K562 (cell line): ENCODE data around the gene ING5. TPM values are rescaled to one million over a fixed set of nuclear protein-coding genes. Genes with fewer than 3 reads are reported as not detected.

Experiments used
- ATAC-seq: fragments of 200-7000 bp; cut with Tn5 transposase; 3 replicates; pipeline ENCODE4 v1.9.1; 2020; ENCODE audit warnings: moderate library complexity
- BruUV-seq: library from RNA; stranded (reverse); fragments of 400-500 nt; replicated peaks from 2 replicates; lab custom pipeline; 2021; lab: Mats Ljungman, UMichigan
- CTCF ChIA-PET: fragments of 300-600 bp; formaldehyde crosslinking; extraction: SDS; loops from one replicate; lab custom pipeline; 2021; ENCODE audit warnings: low intra/inter-chr PET ratio; lab: Yijun Ruan, JAX
- POLR2A ChIA-PET: fragments of 300-600, 350-650 bp; sonication (Branson Sonifier 250); formaldehyde crosslinking; extraction: SDS; loops from one replicate; lab custom pipeline; 2021; ENCODE audit warnings: antibody characterized with exemption, inconsistent platforms; lab: Yijun Ruan, JAX
- DNase-seq, 4 experiments: peaks; one replicate each; pipeline versions ENCODE4 v3.0.0 to v3.0.0-alpha.2; 2011 to 2018; ENCODE audit warnings: low spot score in 3 of 4, mixed read lengths in 3 of 4; ENCODE audit errors: extremely low read depth in 1 of 4
- FAIRE-seq: peaks from 2 replicates; lab custom pipeline; 2011; peaks lifted over from hg19 to GRCh38; lab: Jason Lieb, UNC
- H2AFZ ChIP-seq: 2 replicates; pipeline ENCODE4 v1.6.0; 2011; ENCODE audit warnings: low read depth, low read length, control low read depth, inconsistent platforms
- H3K27ac ChIP-seq: fragments of 200-600 bp; 3 replicates; pipeline ENCODE4 v1.8.0; 2011; ENCODE audit warnings: low read depth, mild to moderate bottlenecking, control low read depth, inconsistent platforms, low read length, moderate library complexity, mixed read lengths; ENCODE audit errors: extremely low read depth
- H3K27me3 ChIP-seq, 2 experiments: fragments of 300-600 bp in 1 of 2; 2 replicates in 1 of 2; 3 replicates in 1 of 2; pipeline versions ENCODE4 v1.6.0 to v1.8.0; 2011; ENCODE audit warnings: inconsistent platforms in 2 of 2, low read length in 2 of 2, mild to moderate bottlenecking in 1 of 2, mixed read lengths in 1 of 2, moderate library complexity in 1 of 2; ENCODE audit not compliant: control insufficient read depth in 2 of 2, insufficient read depth in 2 of 2
- H3K36me3 ChIP-seq: fragments of 300-600 bp; 3 replicates; pipeline ENCODE4 v1.8.0; 2011; ENCODE audit warnings: mild to moderate bottlenecking, low read length, inconsistent platforms; ENCODE audit not compliant: control insufficient read depth, insufficient read depth
- H3K4me1 ChIP-seq, 2 experiments: fragments of 200-600 bp in 1 of 2; replicated peaks in 1 of 2; 2 replicates in 1 of 2; 3 replicates in 1 of 2; pipeline versions ENCODE4 v1.5.1 to v1.8.0; 2011; ENCODE audit warnings: inconsistent platforms in 2 of 2, low read length in 2 of 2, mild to moderate bottlenecking in 1 of 2, mixed read lengths in 1 of 2, moderate library complexity in 1 of 2; ENCODE audit not compliant: control insufficient read depth in 2 of 2, insufficient read depth in 2 of 2
- H3K4me2 ChIP-seq: 2 replicates; pipeline ENCODE4 v1.6.1; 2011; ENCODE audit warnings: low read length, control low read depth, inconsistent platforms, mixed read lengths; ENCODE audit not compliant: insufficient read depth
- H3K4me3 ChIP-seq: fragments of 200-600 bp; sonication (generic), shearing (Covaris generic); 2 replicates; pipeline ENCODE4 v1.5.1; 2016; ENCODE audit warnings: control low read depth, inconsistent platforms
- H3K79me2 ChIP-seq: fragments of 200-600 bp; 3 replicates; pipeline ENCODE4 v1.8.0; 2011; ENCODE audit warnings: low read length, inconsistent platforms; ENCODE audit not compliant: control insufficient read depth, insufficient read depth
- H3K9ac ChIP-seq, 2 experiments: 2 replicates each; pipeline versions ENCODE4 v1.6.0 to v1.6.1; 2011; ENCODE audit warnings: low read depth in 2 of 2, low read length in 2 of 2, control low read depth in 1 of 2, inconsistent platforms in 1 of 2, mild to moderate bottlenecking in 1 of 2, mixed read lengths in 1 of 2; ENCODE audit not compliant: insufficient read depth in 1 of 2
- H3K9me1 ChIP-seq: one replicate; pipeline ENCODE4 v1.6.0; 2011; ENCODE audit warnings: inconsistent platforms, mild to moderate bottlenecking, low read length, moderate library complexity; ENCODE audit not compliant: control insufficient read depth, insufficient read depth
- H3K9me3 ChIP-seq: replicated peaks from 2 replicates; pipeline ENCODE4 v1.5.1; 2011; ENCODE audit warnings: low read depth, low read length, inconsistent platforms; ENCODE audit not compliant: control insufficient read depth, insufficient read depth
- H4K20me1 ChIP-seq: replicated peaks from 2 replicates; pipeline ENCODE4 v1.6.1; 2011; ENCODE audit warnings: low read length, inconsistent platforms, mixed read lengths; ENCODE audit not compliant: control insufficient read depth, insufficient read depth
- CBFB ChIP-seq: sonication (generic); formaldehyde crosslinking; IDR thresholded peaks from 2 replicates; pipeline ENCODE4 v1.4.0; 2020; ENCODE audit warnings: mild to moderate bottlenecking, missing genetic modification reagents
- ELK1 ChIP-seq: sonication (generic); formaldehyde crosslinking; IDR thresholded peaks from 2 replicates; pipeline ENCODE4 v1.8.1; 2022; ENCODE audit warnings: missing genetic modification reagents
- GABPB2 ChIP-seq: fragments of 250-450 bp; sonication (Bioruptor Pico); conservative IDR thresholded peaks from 2 replicates; pipeline ENCODE4 v1.5.1; 2021; ENCODE audit warnings: mild to moderate bottlenecking
- HLTF ChIP-seq: fragments of 450-650 bp; IDR thresholded peaks from 2 replicates; pipeline ENCODE4 v1.6.1; 2016
- IRF9 ChIP-seq: fragments of 450-650 bp; IDR thresholded peaks from 2 replicates; pipeline ENCODE4 v1.6.1; 2016; ENCODE audit warnings: missing biosample characterization, missing genetic modification characterization
- MIER1 ChIP-seq: fragments of 450-650 bp; IDR thresholded peaks from 2 replicates; pipeline ENCODE4 v1.6.1; 2016; ENCODE audit warnings: antibody characterized with exemption, mild to moderate bottlenecking, low read depth
- MTA3 ChIP-seq: fragments of 450-650 bp; formaldehyde crosslinking; IDR thresholded peaks from 2 replicates; pipeline ENCODE4 v1.6.1; 2017; ENCODE audit warnings: mild to moderate bottlenecking, borderline replicate concordance
- NEUROD1 ChIP-seq: fragments of 150-350 bp; IDR thresholded peaks from 2 replicates; pipeline ENCODE4 v1.6.1; 2014; ENCODE audit warnings: borderline replicate concordance, low read length, low read depth; ENCODE audit not compliant: partially characterized antibody
- NFE2L1 ChIP-seq: fragments of 450-650 bp; IDR thresholded peaks from 2 replicates; pipeline ENCODE4 v1.6.1; 2016; ENCODE audit warnings: missing genetic modification characterization, low read depth, mild to moderate bottlenecking, missing compliant biosample characterization, moderate library complexity, borderline replicate concordance
- NR4A1 ChIP-seq, 2 experiments: fragments of 250-450 bp in 1 of 2; fragments of 450-650 bp in 1 of 2; sonication (Bioruptor Pico) in 1 of 2; IDR thresholded peaks; 2 replicates each; pipeline versions ENCODE4 v1.4.0 to v1.6.1; 2016 to 2020; ENCODE audit warnings: mild to moderate bottlenecking in 2 of 2, missing compliant biosample characterization in 1 of 2, missing genetic modification characterization in 1 of 2, moderate library complexity in 1 of 2
- RCOR1 ChIP-seq, 2 experiments: IDR thresholded peaks; 2 replicates each; pipeline ENCODE4 v1.6.1; 2012; ENCODE audit warnings: low read depth in 2 of 2, low read length in 2 of 2, borderline replicate concordance in 1 of 2, improper control_type of control experiment in 1 of 2
- RHOXF2B ChIP-seq: fragments of 250-450 bp; sonication (Bioruptor Pico); conservative IDR thresholded peaks from 2 replicates; pipeline ENCODE4 v1.5.1; 2021
- ZNF282 ChIP-seq: sonication (generic); formaldehyde crosslinking; IDR thresholded peaks from 2 replicates; pipeline ENCODE4 v1.8.1; 2023; ENCODE audit warnings: missing genetic modification reagents
- ZNF696 ChIP-seq: fragments of 250-450 bp; sonication (Bioruptor Pico); conservative IDR thresholded peaks from 2 replicates; pipeline ENCODE4 v1.4.0; 2020; ENCODE audit warnings: mild to moderate bottlenecking, moderate library complexity
- ZSCAN29 ChIP-seq: fragments of 450-650 bp; IDR thresholded peaks from 2 replicates; pipeline ENCODE4 v1.6.1; 2017
- WGBS: fragments of 100-300 bp; shearing (Covaris generic); methylation state at CpG from one replicate; pipeline ENCODE4 v1.1.6; 2016; ENCODE audit warnings: low coverage, mixed read lengths; ENCODE audit not compliant: insufficient coverage; ENCODE audit errors: missing lambda C conversion rate; 5-methylcytosine and 5-hydroxymethylcytosine counted together
- in situ Hi-C: fragments of 300-500 bp; cut with MboI; formaldehyde crosslinking; loops from 4 replicates; pipeline ENCODE4 v1.15.0; 2018; ENCODE audit warnings: inconsistent platforms, mixed read lengths
- intact Hi-C: fragments of 100-400 bp; cut with micrococcal nuclease; formaldehyde crosslinking; loops from 2 replicates; pipeline ENCODE4 v1.14.2; 2022
- polyA plus RNA-seq, 8 experiments: library from polyadenylated mRNA; depleted of rRNA in 4 of 8; stranded (reverse) in 5 of 8; unstranded in 3 of 8; fragments of >200 nt; fragmentation: Nextera tagmentation in 2 of 8; fragmentation: Illumina TruSeq in 1 of 8; extraction: Ambion mirVana in 2 of 8; extraction: Trizol in 1 of 8; gene quantifications; 2 replicates each; pipeline versions ENCODE4 v1.2.1 to v1.2.3, GENCODE V29; 2011 to 2014; ENCODE audit warnings: inconsistent platforms in 1 of 8, missing spikeins in 1 of 8
- total RNA-seq, 7 experiments: library from RNA; depleted of rRNA in 6 of 7; stranded (reverse); fragments of >200 nt in 6 of 7; fragmentation: Illumina TruSeq in 2 of 7; extraction: Trizol in 2 of 7; gene quantifications; 2 replicates each; pipeline versions ENCODE4 v1.2.1 to v1.2.3, GENCODE V29; 2011 to 2021; ENCODE audit warnings: low replicate concordance in 1 of 7

The ING5 gene
- total and polyA plus RNA-seq, 9 of the 15 experiments (the other 6 are each of a cell fraction or from before 2014, with no cell fraction given) = 10.4 to 53.3 (median 27.9) TPM

GRCh38 chr2:241658296-241658695 lies 43.5 kb upstream of the ING5 start:
- Histone ChIP-seq H3K9me1 (no peaks in the 10 kb centered on the region), H3K36me3 (peaks cover 48% of the 10 kb centered on the region; the same call in 2 of the 3 replicates), H3K27me3 (no peaks in the 10 kb centered on the region), H3K4me2 (no peak overlapping the region), H3K4me3 (no peak overlapping the region), H3K9ac (no peak overlapping the region), H3K79me2 (no peaks in the 10 kb centered on the region), H3K4me1 (peaks cover 0 to 3% of the 10 kb centered on the region in 2 experiments; a peak in 1 of 5 replicates), H3K27ac (no peak overlapping the region), H2AFZ (no peak overlapping the region), H4K20me1 (no peaks in the 10 kb centered on the region), H3K9me3 (no peaks in the 10 kb centered on the region)
- 91% methylated on average over 5 of the region's 5 CpGs for WGBS
- in situ Hi-C loops = no loop called here
- no peak for TF ChIP-seq NR4A1 (CRISPR knock-in tag; IDR thresholded peaks at IDR 0.05)
- TF ChIP-seq NR4A1 (tag; IDR thresholded peaks at IDR 0.05) = no peak
- TF ChIP-seq IRF9 (tag) = no peak
- no peak for TF ChIP-seq ZNF696 (CRISPR knock-in tag)
- TF ChIP-seq RHOXF2B (CRISPR knock-in tag) = no peak
- TF ChIP-seq ZNF282 (CRISPR knock-in tag) = no peak
- no peak for TF ChIP-seq CBFB (CRISPR knock-in tag)
- no peak for TF ChIP-seq RCOR1 (IDR thresholded peaks at IDR 0.05; ENCODE audit: borderline replicate concordance in 1 of 2, low read depth in 2 of 2, low read length in 2 of 2)
- TF ChIP-seq GABPB2 (CRISPR knock-in tag) = no peak
- TF ChIP-seq MIER1 = no peak
- TF ChIP-seq NFE2L1 (tag) = no peak
- no peak for TF ChIP-seq NEUROD1
- TF ChIP-seq HLTF = no peak
- TF ChIP-seq ZSCAN29 = no peak
- TF ChIP-seq MTA3 = no peak
- TF ChIP-seq ELK1 = no peak
- FAIRE-seq = no peak
- BruUV-seq = no TSS peak
- ChIA-PET POLR2A (interaction anchor here (0.6 to 1.4 kb wide), 3 partner anchors 11 to 76 kb away, joined by 3 to 7 read pairs (median 3); partner anchors contain the start of gene D2HGDH), CTCF (no interaction called here)
- intact Hi-C loops = no loop called here
- no peak for DNase-seq
- no peak for ATAC-seq
